Vagina (tissue), 2 donors: ENCODE data around the gene FGFR2. TPM values are rescaled to one million over a fixed set of nuclear protein-coding genes. Genes with fewer than 3 reads are reported as not detected.
"Not testable (repeated sequence)": the region's sequence is repeated elsewhere in the genome, so short reads cannot be mapped to it uniquely, and the experiment has no call there.

Source experiments
- DNase-seq, 2 donors: peaks; one replicate each; pipeline ENCODE4 v3.0.0-alpha.2; 2017; ENCODE audit errors: extremely low spot score in 2 of 2
- H3K27ac ChIP-seq: fragments of 200-600 bp; sonication (generic); one replicate; pipeline ENCODE4 v1.5.1; 2019
- H3K27me3 ChIP-seq: fragments of 200-600 bp; sonication (generic); one replicate; pipeline ENCODE4 v1.5.1; 2019
- H3K36me3 ChIP-seq, 2 donors: fragments of 200-600 bp; sonication (generic); one replicate each; pipeline ENCODE4 v1.5.1; 2017 to 2019
- H3K4me1 ChIP-seq: fragments of 200-600 bp; sonication (generic); one replicate; pipeline ENCODE4 v1.5.1; 2019
- H3K4me3 ChIP-seq, 2 donors: fragments of 200-600 bp; sonication (generic); 1 replicate in 1 of 2; 2 replicates in 1 of 2; pipeline ENCODE4 v1.5.1; 2016 to 2019
- H3K9me3 ChIP-seq: fragments of 200-600 bp; sonication (generic); one replicate; pipeline ENCODE4 v1.5.1; 2019
- POLR2A ChIP-seq, 2 donors: fragments of 450-650 bp; IDR thresholded peaks; one replicate each; pipeline ENCODE4 v1.6.1; 2017; ENCODE audit warnings: antibody characterized with exemption in 2 of 2, mild to moderate bottlenecking in 2 of 2, moderate library complexity in 2 of 2
- POLR2AphosphoS5 ChIP-seq, 2 donors: sonication (generic); formaldehyde crosslinking; IDR thresholded peaks; one replicate each; pipeline ENCODE4 v1.9.0; 2017; ENCODE audit warnings: antibody characterized with exemption in 2 of 2, mild to moderate bottlenecking in 2 of 2, low read depth in 1 of 2; ENCODE audit not compliant: insufficient read depth in 1 of 2
- intact Hi-C: fragments of 100-400 bp; cut with DNase I; formaldehyde crosslinking; loops from one replicate; pipeline ENCODE4 v1.15.1; 2023
- total RNA-seq: library from RNA; depleted of rRNA; stranded (reverse); fragments of >200 nt; gene quantifications from one replicate; pipeline ENCODE4 v1.2.3, GENCODE V29; 2016
- TF ChIP-seq, protein P1 (sequence below), 3 experiments: fragments of 450-650 bp in 2 of 3; fragments of 200-600 bp in 1 of 3; sonication (generic) in 1 of 3; IDR thresholded peaks; one replicate each; pipeline ENCODE4 v1.5.1; 2017 to 2019; ENCODE audit warnings: antibody characterized with exemption in 3 of 3, mild to moderate bottlenecking in 2 of 3, moderate library complexity in 2 of 3

Gene FGFR2
- total RNA-seq, 1 donor from 2014 or later: 54.0 TPM

DNA sequence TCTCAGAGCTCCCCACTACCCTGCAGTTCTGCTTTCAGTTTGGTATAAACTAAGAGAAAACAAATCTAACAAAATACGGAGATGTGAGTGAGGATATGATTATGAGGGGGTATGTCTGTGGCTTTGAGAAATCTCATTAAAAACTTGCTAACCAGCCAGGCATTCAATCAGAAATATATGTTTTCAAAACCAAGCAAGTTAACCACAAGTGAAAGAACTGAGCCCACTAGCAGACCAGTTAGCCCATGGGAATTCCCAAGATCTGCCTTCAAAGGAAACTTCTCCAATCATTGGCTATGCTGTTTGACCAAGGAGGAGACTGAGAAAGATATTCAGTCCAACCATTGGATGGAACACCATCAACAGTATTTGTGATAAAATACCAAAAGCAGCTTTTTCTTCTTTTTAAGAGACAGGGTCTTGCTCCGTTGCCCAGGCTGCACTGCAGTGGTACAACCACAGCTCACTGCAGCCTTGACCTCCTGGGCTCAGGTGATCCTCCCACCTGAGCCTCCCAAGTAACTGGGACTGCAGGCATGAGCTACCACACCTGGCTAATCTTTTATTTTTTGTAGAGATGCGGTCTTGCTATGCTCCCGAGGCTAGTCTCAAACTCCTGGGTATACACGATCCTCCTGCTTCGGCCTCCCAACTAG lies 41.2 kb downstream of the FGFR2 start:
- intact Hi-C loops: no loop called here
- Histone ChIP-seq H3K27ac (no peak overlapping the region), H3K9me3 (no peaks in the 10 kb centered on the region), H3K36me3 (no peaks in the 10 kb centered on the region), H3K27me3 (no peaks in the 10 kb centered on the region), H3K4me3 (no peak overlapping the region), H3K4me1 (peaks cover 15% of the 10 kb centered on the region)
- TF ChIP-seq POLR2AphosphoS5 (IDR thresholded peaks at IDR 0.05; ENCODE audit: insufficient read depth in 1 of 2, low read depth in 1 of 2) (no peak), POLR2A (IDR thresholded peaks at IDR 0.05) (no peak)
- TF ChIP-seq, protein P1, sequence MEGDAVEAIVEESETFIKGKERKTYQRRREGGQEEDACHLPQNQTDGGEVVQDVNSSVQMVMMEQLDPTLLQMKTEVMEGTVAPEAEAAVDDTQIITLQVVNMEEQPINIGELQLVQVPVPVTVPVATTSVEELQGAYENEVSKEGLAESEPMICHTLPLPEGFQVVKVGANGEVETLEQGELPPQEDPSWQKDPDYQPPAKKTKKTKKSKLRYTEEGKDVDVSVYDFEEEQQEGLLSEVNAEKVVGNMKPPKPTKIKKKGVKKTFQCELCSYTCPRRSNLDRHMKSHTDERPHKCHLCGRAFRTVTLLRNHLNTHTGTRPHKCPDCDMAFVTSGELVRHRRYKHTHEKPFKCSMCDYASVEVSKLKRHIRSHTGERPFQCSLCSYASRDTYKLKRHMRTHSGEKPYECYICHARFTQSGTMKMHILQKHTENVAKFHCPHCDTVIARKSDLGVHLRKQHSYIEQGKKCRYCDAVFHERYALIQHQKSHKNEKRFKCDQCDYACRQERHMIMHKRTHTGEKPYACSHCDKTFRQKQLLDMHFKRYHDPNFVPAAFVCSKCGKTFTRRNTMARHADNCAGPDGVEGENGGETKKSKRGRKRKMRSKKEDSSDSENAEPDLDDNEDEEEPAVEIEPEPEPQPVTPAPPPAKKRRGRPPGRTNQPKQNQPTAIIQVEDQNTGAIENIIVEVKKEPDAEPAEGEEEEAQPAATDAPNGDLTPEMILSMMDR (IDR thresholded peaks at IDR 0.05): no peak
- no peak for DNase-seq

DNA sequence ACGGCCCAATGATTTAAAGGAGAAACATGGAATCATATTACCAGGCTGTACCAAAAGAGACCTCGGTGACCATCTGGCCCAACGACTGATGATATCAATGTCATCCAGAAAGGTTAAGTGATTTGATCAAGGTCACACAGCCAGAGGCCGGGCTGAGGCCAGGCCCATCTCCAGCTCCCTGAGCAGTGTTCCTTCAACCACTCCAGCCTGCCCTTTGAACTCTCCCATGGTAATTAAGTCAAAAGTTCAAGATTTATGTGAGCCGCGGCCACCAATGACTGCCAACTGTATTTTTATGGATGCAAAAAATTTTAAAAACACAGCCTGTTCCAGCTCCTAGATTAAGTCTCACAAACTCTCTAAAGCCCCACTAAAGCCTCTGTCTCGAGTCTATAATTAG lies 41.8 kb downstream of the FGFR2 start:
- no peaks in the 10 kb centered on the region for H3K27me3 ChIP-seq
- peaks cover 15% of the 10 kb centered on the region for H3K4me1 ChIP-seq
- intact Hi-C loops: no loop called here
- H3K4me3 ChIP-seq: no peak overlapping the region
- no peaks in the 10 kb centered on the region for H3K36me3 ChIP-seq
- no peaks in the 10 kb centered on the region for H3K9me3 ChIP-seq
- H3K27ac ChIP-seq: no peak overlapping the region
- DNase-seq: no peak
- TF ChIP-seq POLR2AphosphoS5 (IDR thresholded peaks at IDR 0.05; ENCODE audit: insufficient read depth in 1 of 2, low read depth in 1 of 2) (no peak), POLR2A (IDR thresholded peaks at IDR 0.05) (no peak)
- TF ChIP-seq, protein P1 (IDR thresholded peaks at IDR 0.05): no peak

DNA sequence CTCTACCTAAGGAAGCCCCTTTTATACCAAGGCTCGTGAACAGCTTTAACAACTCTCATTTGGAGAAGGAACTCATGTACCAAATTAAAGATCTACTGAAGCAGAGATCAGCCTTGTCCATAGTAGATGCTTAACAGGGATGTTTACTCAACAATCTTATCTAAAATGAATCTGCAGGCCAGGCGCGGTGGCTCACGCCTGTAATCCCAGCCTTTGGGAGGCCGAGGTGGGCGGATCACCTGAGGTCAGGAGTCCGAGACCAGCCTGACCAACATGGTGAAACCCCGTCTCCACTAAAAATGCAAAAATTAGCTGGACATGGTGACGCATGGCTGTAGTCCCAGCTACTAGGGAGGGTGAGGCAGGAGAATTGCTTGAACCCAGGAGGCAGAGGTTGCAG lies 43.3 kb downstream of the FGFR2 start:
- H3K27me3 ChIP-seq, DNase-seq, H3K36me3 ChIP-seq, H3K9me3 ChIP-seq, H3K27ac ChIP-seq, H3K4me3 ChIP-seq, intact Hi-C loops: not testable (repeated sequence)
- H3K4me1 ChIP-seq: peaks cover 15% of the 10 kb centered on the region

DNA sequence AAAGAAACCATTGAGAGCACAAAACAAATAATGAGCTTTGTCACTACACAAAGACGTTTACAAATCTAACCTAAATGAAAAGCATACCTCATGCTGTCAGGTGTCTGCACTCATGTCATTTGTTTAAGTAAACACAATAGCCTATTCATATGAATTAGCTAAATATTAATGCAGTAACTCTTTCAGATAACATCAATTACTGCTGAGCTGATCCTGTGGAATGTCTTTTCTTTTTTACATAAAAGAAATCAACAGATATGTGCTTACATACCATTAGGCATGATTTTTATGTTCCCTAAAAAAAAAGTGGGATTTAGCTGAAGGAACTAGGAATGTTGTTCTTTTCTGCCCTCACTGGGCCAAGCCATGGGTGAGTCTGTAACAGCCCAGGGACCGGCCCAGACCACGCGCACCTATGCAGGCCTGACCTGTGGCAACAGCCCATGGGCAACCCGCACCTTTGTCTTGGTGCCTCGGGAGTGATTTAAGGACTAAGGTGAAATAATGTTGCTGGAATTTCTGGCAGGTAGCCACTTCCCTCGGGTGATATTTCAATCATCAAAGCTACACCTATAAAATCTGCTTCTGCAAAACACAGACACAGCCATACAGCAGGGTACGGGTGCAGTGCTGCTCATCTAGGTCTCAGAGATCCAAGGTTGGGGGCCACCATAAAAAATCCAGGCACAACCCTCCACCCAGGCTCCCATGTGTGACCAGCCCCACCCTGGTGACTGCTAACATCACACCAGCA lies 44.6 kb downstream of the FGFR2 start:
- intact Hi-C loops: no loop called here
- no peak overlapping the region for H3K4me3 ChIP-seq
- peaks cover 0 to 10% of the 10 kb centered on the region in 2 donors for H3K36me3 ChIP-seq
- no peak for DNase-seq
- H3K27ac ChIP-seq: no peak overlapping the region
- no peaks in the 10 kb centered on the region for H3K27me3 ChIP-seq
- H3K4me1 ChIP-seq: peaks cover 14% of the 10 kb centered on the region
- no peaks in the 10 kb centered on the region for H3K9me3 ChIP-seq
- TF ChIP-seq POLR2A (IDR thresholded peaks at IDR 0.05): no peak

DNA sequence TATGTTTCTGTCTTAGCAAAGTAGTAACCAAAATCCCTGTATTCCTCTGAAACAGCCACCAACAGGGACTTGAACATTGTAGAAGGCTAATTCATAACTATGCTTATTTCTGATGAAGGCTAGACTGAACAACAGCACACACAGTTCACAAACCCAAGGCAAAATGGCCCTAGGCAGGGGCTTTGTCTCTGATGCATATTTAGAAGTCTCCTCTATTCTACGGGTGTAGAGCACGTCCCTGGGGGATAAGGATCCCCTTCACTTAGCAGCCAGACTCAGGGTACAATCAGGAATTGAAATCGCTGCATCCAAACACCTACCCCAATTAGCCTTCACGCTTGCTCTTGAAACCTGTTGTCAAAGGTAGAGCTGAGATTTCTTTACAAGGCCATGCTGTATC lies 45.5 kb downstream of the FGFR2 start:
- H3K4me1 ChIP-seq: peaks cover 10% of the 10 kb centered on the region
- intact Hi-C loops: no loop called here
- H3K4me3 ChIP-seq: no peak overlapping the region
- H3K36me3 ChIP-seq: peaks cover 0 to 10% of the 10 kb centered on the region in 2 donors
- no peaks in the 10 kb centered on the region for H3K27me3 ChIP-seq
- no peak for DNase-seq
- no peak overlapping the region for H3K27ac ChIP-seq
- H3K9me3 ChIP-seq: no peaks in the 10 kb centered on the region
- TF ChIP-seq POLR2A (IDR thresholded peaks at IDR 0.05) (no peak), POLR2AphosphoS5 (IDR thresholded peaks at IDR 0.05; ENCODE audit: insufficient read depth in 1 of 2, low read depth in 1 of 2) (no peak)
- TF ChIP-seq, protein P1 (IDR thresholded peaks at IDR 0.05): no peak
